Activated CD4-positive, alpha-beta T cell treated with anti-CD3 and anti-CD28 coated beads for 24 hours (primary cell): ENCODE results near the gene OTUD5.

Experiments used
- DNase-seq, 2 donors: peaks; one replicate each; pipeline ENCODE4 v3.0.0-alpha.2; 2020; ENCODE audit warnings: low read depth in 2 of 2

Gene OTUD5

GRCh38 chrX:48911412-48912182 lies 45.8 kb downstream of the OTUD5 start, which contains the start of gene SLC35A2:
SLC35A2 (minus strand) TSS chrX:48911646; CDS start chrX:48911636, 10 bp downstream.
- DNase-seq: peak; percentile 71 to 80

GRCh38 chrX:48910926-48911411 lies 46.4 kb downstream of the OTUD5 start:
- no peak for DNase-seq

- no peak for DNase-seq
Observed at GRCh38 chrX:48909703-48910294, 47.6 kb downstream of the OTUD5 start.

- DNase-seq: no peak
Observed at GRCh38 chrX:48908600-48908999, 48.8 kb downstream of the OTUD5 start.

- no peak for DNase-seq
Observed at GRCh38 chrX:48905090-48905790, 52.2 kb downstream of the OTUD5 start.

GRCh38 chrX:48904626-48905025 lies 52.8 kb downstream of the OTUD5 start:
- DNase-seq: no peak

GRCh38 chrX:48904180-48904579 lies 53.2 kb downstream of the OTUD5 start:
- DNase-seq: no peak

- DNase-seq: no peak
Observed at GRCh38 chrX:48903290-48903689, 54.1 kb downstream of the OTUD5 start.

- DNase-seq: no peak
Observed at GRCh38 chrX:48902776-48903175, 54.6 kb downstream of the OTUD5 start.

- no peak for DNase-seq
Observed at GRCh38 chrX:48902135-48902534, 55.3 kb downstream of the OTUD5 start.

GRCh38 chrX:48901069-48901468 lies 56.3 kb downstream of the OTUD5 start:
- no peak for DNase-seq

GRCh38 chrX:48899078-48899410 lies 58.4 kb downstream of the OTUD5 start:
- DNase-seq: no peak

- peak; percentile 68 to 71 for DNase-seq
Observed at GRCh38 chrX:48897625-48898306, 59.6 kb downstream of the OTUD5 start, which contains the start of the genes PQBP1 and TIMM17B. PQBP1 (plus strand) TSS chrX:48897930; CDS start chrX:48898510, 580 bp downstream. TIMM17B (minus strand) TSS chrX:48897768; CDS start chrX:48897749, 19 bp downstream.

GRCh38 chrX:48897157-48897624 lies 60.2 kb downstream of the OTUD5 start:
- peak in 1 of 2 donors; percentile 43 for DNase-seq

- DNase-seq: no peak
Observed at GRCh38 chrX:48896611-48897011, 60.8 kb downstream of the OTUD5 start.

GRCh38 chrX:48894891-48895290 lies 62.5 kb downstream of the OTUD5 start:
- no peak for DNase-seq

- DNase-seq: no peak
Observed at GRCh38 chrX:48893556-48894348, 63.7 kb downstream of the OTUD5 start.

- DNase-seq: no peak
Observed at GRCh38 chrX:48892896-48893295, 64.5 kb downstream of the OTUD5 start.

- DNase-seq: peak; percentile 44 to 54
Observed at GRCh38 chrX:48891402-48892288, 65.8 kb downstream of the OTUD5 start.

- no peak for DNase-seq
Observed at GRCh38 chrX:48890934-48891401, 66.4 kb downstream of the OTUD5 start.
